VCaP (cell line): ENCODE data around the gene VCX3A.
"Not testable (repeated sequence)": the region's sequence is repeated elsewhere in the genome, so short reads cannot be mapped to it uniquely, and the experiment has no call there.

Experiments
- H3K27ac ChIP-seq: fragments of 450-650 bp; 2 replicates; pipeline ENCODE4 v1.5.1; 2017
- CTCF ChIP-seq: fragments of 450-650 bp; conservative IDR thresholded peaks from 2 replicates; pipeline ENCODE4 v1.5.1; 2017; ENCODE audit warnings: mild to moderate bottlenecking, moderate library complexity

VCX3A gene

GRCh38 chrX:6535018-6535417, at the start of gene VCX3A:
Gene VCX3A (minus strand): TSS chrX:6535118. CDS start chrX:6534497, 621 bp downstream.
- not testable (repeated sequence) for H3K27ac ChIP-seq

GRCh38 chrX:6574762-6575161, 39.8 kb upstream of the VCX3A start:
- TF ChIP-seq CTCF: no peak
- no peak overlapping the region for H3K27ac ChIP-seq

DNA sequence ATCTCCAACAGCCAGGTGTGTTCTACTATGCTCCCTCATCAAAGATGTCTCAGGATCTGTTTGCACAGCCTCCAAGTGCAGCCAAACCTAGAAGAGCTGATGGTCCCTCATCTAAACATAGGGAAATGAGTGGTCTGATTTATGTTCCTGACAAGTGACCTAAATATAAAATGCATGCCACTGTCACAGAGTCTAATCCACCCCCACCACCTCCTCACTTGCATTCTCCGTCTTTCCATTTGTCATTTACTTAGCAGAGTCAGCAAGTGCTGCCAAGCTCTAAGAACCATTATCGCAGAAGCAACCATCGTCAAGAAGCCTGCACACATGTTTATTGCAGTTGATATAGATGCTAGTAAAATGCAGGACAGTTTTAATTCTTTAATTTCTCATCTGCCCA, 33.1 kb upstream of the VCX3A start:
- no peak for TF ChIP-seq CTCF
- H3K27ac ChIP-seq: no peak overlapping the region

DNA sequence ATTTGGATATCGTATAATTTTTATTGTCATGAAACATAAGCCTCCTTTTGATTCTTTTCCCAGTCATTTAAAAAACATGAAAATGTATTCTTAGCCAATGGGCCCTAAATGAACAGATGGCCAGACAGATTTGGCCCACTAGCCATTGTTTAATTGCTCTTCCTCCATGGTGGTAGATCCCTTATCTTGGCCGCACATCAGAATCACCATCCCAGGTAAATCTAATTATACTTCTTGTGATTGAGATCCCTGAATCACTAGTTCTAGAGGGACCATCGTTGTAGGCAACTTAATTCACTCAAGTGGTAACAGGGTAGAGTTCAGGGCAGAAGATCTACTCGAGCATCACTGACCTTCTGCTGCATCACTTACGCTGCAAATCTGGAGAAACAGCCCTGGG, 24.1 kb upstream of the VCX3A start:
- H3K27ac ChIP-seq: no peak overlapping the region
- TF ChIP-seq CTCF: no peak

DNA sequence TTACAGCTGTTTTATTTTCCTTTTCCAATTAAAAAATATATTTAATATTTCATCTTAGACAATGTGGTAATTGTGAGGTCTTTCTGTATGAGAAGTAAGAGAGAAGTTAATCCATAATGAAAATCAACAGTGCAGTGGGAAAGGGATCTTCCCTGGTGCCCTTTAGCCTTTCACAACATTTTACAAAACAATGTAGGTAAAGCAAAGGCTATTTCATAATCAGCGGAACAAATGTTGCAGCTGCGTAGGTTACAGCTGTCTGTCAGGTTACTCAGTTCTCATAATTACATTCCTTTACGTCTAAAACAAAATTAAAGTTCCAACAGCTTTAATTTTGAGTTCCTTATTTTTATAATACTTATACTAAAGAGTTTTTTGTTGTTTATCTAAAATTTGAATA, 22.8 kb upstream of the VCX3A start:
- no peak overlapping the region for H3K27ac ChIP-seq
- no peak for TF ChIP-seq CTCF

- TF ChIP-seq CTCF: no peak
- no peak overlapping the region for H3K27ac ChIP-seq
Observed at GRCh38 chrX:6550999-6551398, 16.1 kb upstream of the VCX3A start.

- TF ChIP-seq CTCF: no peak
- no peak overlapping the region for H3K27ac ChIP-seq
Observed at GRCh38 chrX:6545712-6546111, 10.8 kb upstream of the VCX3A start.

DNA sequence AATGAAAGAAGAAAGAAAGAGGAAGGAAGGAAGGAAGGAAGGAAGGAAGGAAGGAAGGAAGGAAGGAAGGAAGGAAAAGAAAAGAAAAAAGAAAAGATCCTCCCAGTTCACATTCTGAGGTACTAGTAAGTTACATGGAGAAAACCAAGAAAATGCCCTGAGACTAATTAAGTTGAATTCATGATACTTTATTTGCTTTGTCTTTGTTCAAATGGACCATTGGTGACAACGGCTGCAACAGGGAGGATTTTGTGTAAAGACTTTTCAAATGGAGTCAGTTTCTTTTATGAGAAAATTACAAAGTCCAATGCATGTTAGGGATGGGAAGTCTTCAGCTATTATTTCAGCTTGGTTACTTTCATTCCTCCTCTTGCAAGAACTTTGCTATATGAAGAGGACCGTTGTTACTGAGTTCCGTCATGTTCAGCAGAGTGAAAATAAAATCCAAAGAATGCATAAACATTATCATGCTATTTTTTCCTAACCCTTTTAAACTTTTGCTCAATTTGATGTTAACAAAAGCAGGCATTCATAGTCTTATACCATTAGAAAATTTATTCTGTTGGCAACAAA, 8.3 kb downstream of the VCX3A start:
- H3K27ac ChIP-seq: no peak overlapping the region
- no peak for TF ChIP-seq CTCF
